ENCODE results near the gene TSPAN12.

The TSPAN12 gene

GRCh38 chr7:120760851-120761250, 97.1 kb downstream of the TSPAN12 start:
- no peak for DNase-seq (ENCODE audit: low read depth)
- TF ChIP-seq CTCF (IDR thresholded peaks at IDR 0.05; ENCODE audit: insufficient read depth, low read depth, low read length, missing control alignments): no peak
- H3K4me3 ChIP-seq (ENCODE audit: low read length): no peak overlapping the region

GRCh38 chr7:120760050-120760449, 97.9 kb downstream of the TSPAN12 start:
- no peak for TF ChIP-seq CTCF (IDR thresholded peaks at IDR 0.05; ENCODE audit: insufficient read depth, low read depth, low read length, missing control alignments)
- DNase-seq (ENCODE audit: low read depth): no peak
- H3K4me3 ChIP-seq (ENCODE audit: low read length): no peak overlapping the region

GRCh38 chr7:120743128-120743527, 114.8 kb downstream of the TSPAN12 start:
- no peak for TF ChIP-seq CTCF (IDR thresholded peaks at IDR 0.05; ENCODE audit: insufficient read depth, low read depth, low read length, missing control alignments)
- H3K4me3 ChIP-seq (ENCODE audit: low read length): no peak overlapping the region
- DNase-seq (ENCODE audit: low read depth): peak; percentile 94

GRCh38 chr7:120742372-120742771, 115.6 kb downstream of the TSPAN12 start:
- peak; percentile 4 for DNase-seq (ENCODE audit: low read depth)
- H3K4me3 ChIP-seq (ENCODE audit: low read length): no peak overlapping the region
- no peak for TF ChIP-seq CTCF (IDR thresholded peaks at IDR 0.05; ENCODE audit: insufficient read depth, low read depth, low read length, missing control alignments)

GRCh38 chr7:120741371-120742042, 116.4 kb downstream of the TSPAN12 start:
- no peak for TF ChIP-seq CTCF (IDR thresholded peaks at IDR 0.05; ENCODE audit: insufficient read depth, low read depth, low read length, missing control alignments)
- no peak overlapping the region for H3K4me3 ChIP-seq (ENCODE audit: low read length)
- peak; percentile 69 for DNase-seq (ENCODE audit: low read depth)

GRCh38 chr7:120740348-120740747, 117.6 kb downstream of the TSPAN12 start:
- H3K4me3 ChIP-seq (ENCODE audit: low read length): no peak overlapping the region
- no peak for DNase-seq (ENCODE audit: low read depth)
- TF ChIP-seq CTCF (IDR thresholded peaks at IDR 0.05; ENCODE audit: insufficient read depth, low read depth, low read length, missing control alignments): no peak

- TF ChIP-seq CTCF (IDR thresholded peaks at IDR 0.05; ENCODE audit: insufficient read depth, low read depth, low read length, missing control alignments): no peak
These were observed 119.1 kb downstream of the TSPAN12 start for GRCh38 chr7:120738816-120739215.

More at GRCh38 chr7:120738816-120739215, 119.1 kb downstream of the TSPAN12 start:
- no peak overlapping the region for H3K4me3 ChIP-seq (ENCODE audit: low read length)
- DNase-seq (ENCODE audit: low read depth): no peak
